Measurements from ENCODE around the gene SEZ6. TPM values are rescaled to one million over a fixed set of nuclear protein-coding genes. Genes with fewer than 3 reads are reported as not detected.

The SEZ6 gene
- total RNA-seq, 1 donor from 2014 or later: not detected

DNA sequence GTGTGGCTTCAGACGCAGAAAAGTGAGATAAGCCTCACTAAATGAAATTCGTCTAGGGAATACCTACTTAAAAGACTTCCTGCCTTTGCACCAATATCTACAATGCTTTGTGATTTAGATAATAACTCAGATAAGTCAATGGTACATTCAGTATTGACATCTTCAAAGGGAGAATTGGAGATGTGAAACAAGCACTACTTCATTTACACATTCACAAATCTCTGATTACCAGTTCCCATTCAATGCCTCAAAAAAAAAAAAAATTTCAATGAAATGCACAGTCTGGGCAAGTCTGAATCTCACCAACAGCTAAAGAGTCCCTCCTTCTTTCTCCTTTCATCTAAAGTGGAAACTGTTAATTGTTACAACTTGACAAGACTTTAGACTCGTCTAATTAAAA is 58.2 kb downstream of the SEZ6 start:
- no peaks in the 10 kb centered on the region for H3K27me3 Mint-ChIP-seq (ENCODE audit: low read depth, unreplicated experiment)
- H3K4me2 ChIP-seq (ENCODE audit: low read length): peak overlapping the region; percentile 96

DNA sequence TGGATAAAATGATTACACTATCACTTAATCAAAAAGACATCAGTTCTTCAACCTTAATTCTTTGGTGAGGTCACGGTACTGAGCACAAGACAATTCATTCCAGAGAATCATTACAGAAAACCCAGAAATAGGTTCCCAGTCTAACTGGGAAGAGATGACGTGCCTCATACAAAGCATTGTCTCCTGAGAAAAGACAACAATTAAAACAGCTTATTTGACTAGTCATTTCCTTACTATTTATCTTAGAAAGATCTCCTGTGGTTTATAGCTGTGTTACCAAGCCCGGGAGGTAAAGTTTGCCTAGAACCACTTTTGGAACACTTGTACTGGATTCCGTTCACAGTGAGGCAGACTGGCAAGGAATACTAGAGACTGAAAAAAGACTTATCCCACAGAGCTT is 59.6 kb downstream of the SEZ6 start:
- Histone ChIP-seq H3K4me2 (ENCODE audit: low read length) (peak overlapping the region; percentile 96), H3K36me3 (ENCODE audit: insufficient read depth, low read length) (peaks cover 3% of the 10 kb centered on the region), H3K4me1 (ENCODE audit: insufficient read depth, low read length) (peaks cover 40% of the 10 kb centered on the region), H3K9ac (ENCODE audit: low read length) (peak overlapping the region; percentile 76), H4K20me1 (ENCODE audit: insufficient read depth, low read length) (peaks cover 73% of the 10 kb centered on the region), H3K27me3 (ENCODE audit: insufficient read depth, low read length) (no peaks in the 10 kb centered on the region), H3K79me2 (ENCODE audit: insufficient read depth, low read length) (peaks cover 92% of the 10 kb centered on the region), H3K9me3 (ENCODE audit: insufficient read depth, low read depth, low read length) (no peaks in the 10 kb centered on the region), H2AFZ (ENCODE audit: low read depth, low read length) (no peak overlapping the region), H3K4me3 (ENCODE audit: insufficient read depth, low read depth, low read length) (peak overlapping the region; percentile 4), H3K27ac (ENCODE audit: low read depth, low read length) (peak overlapping the region; percentile 89)
- Mint-ChIP-seq H3K27ac (ENCODE audit: unreplicated experiment) (peak overlapping the region; percentile 75), H3K36me3 (ENCODE audit: low read depth, unreplicated experiment) (peaks cover 6% of the 10 kb centered on the region), H3K27me3 (ENCODE audit: low read depth, unreplicated experiment) (no peaks in the 10 kb centered on the region), H3K4me3 (ENCODE audit: unreplicated experiment) (peak overlapping the region; percentile 61), H3K9me3 (ENCODE audit: unreplicated experiment) (no peaks in the 10 kb centered on the region), H3K4me1 (ENCODE audit: low read depth, unreplicated experiment) (peaks cover 29% of the 10 kb centered on the region)
- peak; percentile 89 for DNase-seq (ENCODE audit: low read depth)
- peak; percentile 91 for FAIRE-seq
- TF ChIP-seq, protein P1, sequence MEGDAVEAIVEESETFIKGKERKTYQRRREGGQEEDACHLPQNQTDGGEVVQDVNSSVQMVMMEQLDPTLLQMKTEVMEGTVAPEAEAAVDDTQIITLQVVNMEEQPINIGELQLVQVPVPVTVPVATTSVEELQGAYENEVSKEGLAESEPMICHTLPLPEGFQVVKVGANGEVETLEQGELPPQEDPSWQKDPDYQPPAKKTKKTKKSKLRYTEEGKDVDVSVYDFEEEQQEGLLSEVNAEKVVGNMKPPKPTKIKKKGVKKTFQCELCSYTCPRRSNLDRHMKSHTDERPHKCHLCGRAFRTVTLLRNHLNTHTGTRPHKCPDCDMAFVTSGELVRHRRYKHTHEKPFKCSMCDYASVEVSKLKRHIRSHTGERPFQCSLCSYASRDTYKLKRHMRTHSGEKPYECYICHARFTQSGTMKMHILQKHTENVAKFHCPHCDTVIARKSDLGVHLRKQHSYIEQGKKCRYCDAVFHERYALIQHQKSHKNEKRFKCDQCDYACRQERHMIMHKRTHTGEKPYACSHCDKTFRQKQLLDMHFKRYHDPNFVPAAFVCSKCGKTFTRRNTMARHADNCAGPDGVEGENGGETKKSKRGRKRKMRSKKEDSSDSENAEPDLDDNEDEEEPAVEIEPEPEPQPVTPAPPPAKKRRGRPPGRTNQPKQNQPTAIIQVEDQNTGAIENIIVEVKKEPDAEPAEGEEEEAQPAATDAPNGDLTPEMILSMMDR (IDR thresholded peaks at IDR 0.05; ENCODE audit: insufficient read depth, low read depth, low read length): no peak
- no peak for TF ChIP-seq EZH2 (IDR thresholded peaks at IDR 0.05; ENCODE audit: insufficient read depth, low read length)

More for the DNA sequence above, 58.2 kb downstream of the SEZ6 start:
- no peaks in the 10 kb centered on the region for H3K9me3 ChIP-seq (ENCODE audit: insufficient read depth, low read depth, low read length)
- peak overlapping the region; percentile 87 for H3K27ac ChIP-seq (ENCODE audit: low read depth, low read length)
- peaks cover 47% of the 10 kb centered on the region for H3K4me1 ChIP-seq (ENCODE audit: insufficient read depth, low read length)
- Mint-ChIP-seq H3K9me3 (ENCODE audit: unreplicated experiment) (no peaks in the 10 kb centered on the region), H3K4me3 (ENCODE audit: unreplicated experiment) (peak overlapping the region; percentile 95), H3K27ac (ENCODE audit: unreplicated experiment) (no peak overlapping the region), H3K36me3 (ENCODE audit: low read depth, unreplicated experiment) (peaks cover 6% of the 10 kb centered on the region), H3K4me1 (ENCODE audit: low read depth, unreplicated experiment) (peaks cover 29% of the 10 kb centered on the region)
- TF ChIP-seq EZH2 (IDR thresholded peaks at IDR 0.05; ENCODE audit: insufficient read depth, low read length): no peak
- TF ChIP-seq, protein P1 (IDR thresholded peaks at IDR 0.05; ENCODE audit: insufficient read depth, low read depth, low read length): no peak
- peak overlapping the region; percentile 89 for H3K9ac ChIP-seq (ENCODE audit: low read length)
- DNase-seq (ENCODE audit: low read depth): no peak
- H3K79me2 ChIP-seq (ENCODE audit: insufficient read depth, low read length): peaks cover 82% of the 10 kb centered on the region
- FAIRE-seq: no peak
- H2AFZ ChIP-seq (ENCODE audit: low read depth, low read length): no peak overlapping the region
- H3K27me3 ChIP-seq (ENCODE audit: insufficient read depth, low read length): no peaks in the 10 kb centered on the region
- peaks cover 3% of the 10 kb centered on the region for H3K36me3 ChIP-seq (ENCODE audit: insufficient read depth, low read length)
- H3K4me3 ChIP-seq (ENCODE audit: insufficient read depth, low read depth, low read length): peak overlapping the region; percentile 86
- peaks cover 62% of the 10 kb centered on the region for H4K20me1 ChIP-seq (ENCODE audit: insufficient read depth, low read length)
